HT-29 (cell line): ENCODE measurements around the gene SYNJ2. TPM values are rescaled to one million over a fixed set of nuclear protein-coding genes. Genes with fewer than 3 reads are reported as not detected.
A peak's percentile ranks its signal among the peaks of the same experiment; 100 is the strongest.

ENCODE experiments used
- DNase-seq: peaks from one replicate; pipeline ENCODE4 v3.0.0-alpha.2; 2015; ENCODE audit warnings: low spot score
- total RNA-seq: library from RNA; depleted of rRNA; stranded (reverse); fragments of >200 nt; shearing (Covaris generic); gene quantifications from 2 replicates; pipeline ENCODE4 v1.2.3, GENCODE V29; 2014

Gene SYNJ2
- total RNA-seq, 1 experiment from 2014 or later = 27.5 TPM

DNA sequence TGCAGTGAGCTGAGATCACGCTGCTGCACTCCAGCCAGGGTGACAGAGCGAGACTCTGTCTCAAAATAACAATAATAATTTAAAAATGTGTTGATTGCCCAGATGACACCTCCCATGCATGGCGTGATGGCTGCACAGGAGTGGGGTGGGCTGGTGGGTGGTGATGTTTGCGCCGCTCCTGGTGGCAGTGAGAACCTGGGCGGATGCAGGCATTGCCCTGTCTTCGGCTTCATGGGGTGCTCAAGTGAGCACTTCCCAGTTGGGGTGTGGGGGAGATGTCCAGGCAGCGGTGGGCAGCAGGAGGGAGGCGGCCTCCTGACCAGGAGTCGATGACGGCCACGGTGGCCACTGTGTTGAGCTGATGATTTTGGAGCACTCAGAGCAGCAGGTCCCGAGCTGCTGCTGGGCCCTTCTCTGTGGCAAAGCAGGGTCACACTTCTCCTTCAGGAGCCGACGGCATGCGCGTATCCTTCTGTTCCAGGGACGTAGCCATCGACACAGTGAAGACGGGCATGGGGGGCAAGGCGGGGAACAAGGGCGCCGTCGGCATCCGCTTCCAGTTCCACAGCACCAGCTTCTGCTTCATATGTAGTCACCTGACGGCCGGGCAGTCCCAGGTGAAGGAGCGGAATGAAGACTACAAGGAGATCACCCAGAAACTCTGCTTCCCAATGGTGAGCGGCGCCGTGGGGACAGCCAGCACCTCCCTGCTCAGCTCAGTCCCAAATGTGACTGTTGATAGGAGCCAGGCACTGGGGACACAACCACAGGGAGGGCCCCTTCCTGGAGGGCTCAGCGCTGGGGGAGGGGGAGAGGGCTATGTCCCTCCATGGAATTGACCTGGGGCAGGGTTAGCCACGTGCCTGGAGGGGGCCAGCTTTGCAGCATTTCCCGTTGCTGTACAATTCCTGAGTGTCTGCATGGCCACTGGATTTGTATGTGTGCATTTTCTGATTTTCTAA is 89.7 kb downstream of the SYNJ2 start:
- no peak for DNase-seq

GRCh38 chr6:158072083-158072721 is 90.5 kb downstream of the SYNJ2 start:
- DNase-seq = peak; percentile 77

GRCh38 chr6:158073776-158074175 is 92.1 kb downstream of the SYNJ2 start:
- DNase-seq = no peak

GRCh38 chr6:158076548-158076947 is 94.9 kb downstream of the SYNJ2 start:
- no peak for DNase-seq

- no peak for DNase-seq
Observed at GRCh38 chr6:158077676-158078075, 96.0 kb downstream of the SYNJ2 start.

DNA sequence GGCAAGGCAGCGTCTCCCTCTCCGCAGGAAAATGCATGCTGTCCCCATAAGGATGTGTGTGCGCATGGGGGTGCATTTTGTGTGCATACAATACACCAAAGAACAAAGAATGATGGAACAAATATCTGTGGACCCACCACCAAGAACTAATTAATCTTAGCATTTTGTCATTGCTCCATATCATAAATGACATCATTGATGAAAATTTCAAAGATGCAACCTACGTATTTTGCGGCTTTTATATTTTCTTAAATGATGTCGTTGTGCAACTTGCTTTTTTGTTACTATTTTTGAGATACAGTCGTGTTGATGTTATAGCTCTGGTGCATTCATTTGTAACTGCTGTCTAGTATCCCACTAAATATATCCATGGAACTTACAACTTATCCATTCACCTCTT is 96.7 kb downstream of the SYNJ2 start:
- no peak for DNase-seq

DNA sequence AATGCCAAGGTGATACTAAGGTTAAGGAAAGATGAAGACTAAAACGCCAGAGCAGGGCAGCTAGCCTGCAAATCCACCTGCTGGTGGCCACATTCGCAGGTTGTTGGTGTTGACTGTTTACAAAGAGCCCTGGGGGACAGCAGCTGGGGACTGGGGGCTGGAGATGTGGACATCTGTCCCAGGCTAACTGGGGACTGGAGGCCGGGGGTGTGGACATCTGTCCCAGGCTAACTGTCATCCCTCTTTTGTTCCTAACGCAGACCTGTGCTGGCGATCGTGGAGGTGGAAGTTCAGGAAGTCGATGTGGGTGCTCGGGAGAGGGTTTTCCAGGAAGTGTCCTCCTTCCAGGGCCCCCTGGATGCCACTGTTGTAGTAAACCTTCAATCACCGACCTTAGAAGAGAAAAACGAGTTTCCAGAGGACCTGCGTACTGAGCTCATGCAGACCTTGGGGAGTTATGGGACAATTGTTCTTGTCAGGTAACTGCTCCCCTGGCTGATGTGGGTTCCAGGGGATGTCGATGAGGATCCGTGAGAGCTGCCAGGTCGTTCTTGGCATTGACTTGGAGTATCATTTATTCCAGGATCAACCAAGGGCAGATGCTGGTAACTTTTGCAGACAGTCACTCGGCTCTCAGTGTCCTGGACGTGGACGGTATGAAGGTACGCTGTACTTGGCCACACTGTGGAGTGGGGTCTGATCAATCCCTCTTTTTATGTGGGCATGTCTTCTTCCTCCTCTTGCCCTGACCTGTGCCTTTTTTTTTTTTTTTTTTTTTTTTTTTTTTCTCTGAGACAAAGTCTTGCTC is 99.4 kb downstream of the SYNJ2 start:
- DNase-seq = no peak

DNA sequence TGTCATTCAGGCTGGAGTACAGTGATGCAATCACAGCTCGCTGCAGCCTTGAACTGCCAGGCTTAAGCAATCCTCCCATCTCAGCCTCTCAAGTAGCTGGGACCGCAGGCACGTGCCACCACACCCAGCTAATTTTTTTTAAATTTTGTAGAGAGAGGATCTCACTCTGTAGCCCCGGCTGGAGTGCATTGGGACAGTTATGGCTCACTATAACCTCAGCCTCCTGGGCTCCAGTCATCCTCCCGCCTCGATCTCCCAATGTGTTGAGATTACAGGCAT is 99.9 kb downstream of the SYNJ2 start:
- no peak for DNase-seq

DNA sequence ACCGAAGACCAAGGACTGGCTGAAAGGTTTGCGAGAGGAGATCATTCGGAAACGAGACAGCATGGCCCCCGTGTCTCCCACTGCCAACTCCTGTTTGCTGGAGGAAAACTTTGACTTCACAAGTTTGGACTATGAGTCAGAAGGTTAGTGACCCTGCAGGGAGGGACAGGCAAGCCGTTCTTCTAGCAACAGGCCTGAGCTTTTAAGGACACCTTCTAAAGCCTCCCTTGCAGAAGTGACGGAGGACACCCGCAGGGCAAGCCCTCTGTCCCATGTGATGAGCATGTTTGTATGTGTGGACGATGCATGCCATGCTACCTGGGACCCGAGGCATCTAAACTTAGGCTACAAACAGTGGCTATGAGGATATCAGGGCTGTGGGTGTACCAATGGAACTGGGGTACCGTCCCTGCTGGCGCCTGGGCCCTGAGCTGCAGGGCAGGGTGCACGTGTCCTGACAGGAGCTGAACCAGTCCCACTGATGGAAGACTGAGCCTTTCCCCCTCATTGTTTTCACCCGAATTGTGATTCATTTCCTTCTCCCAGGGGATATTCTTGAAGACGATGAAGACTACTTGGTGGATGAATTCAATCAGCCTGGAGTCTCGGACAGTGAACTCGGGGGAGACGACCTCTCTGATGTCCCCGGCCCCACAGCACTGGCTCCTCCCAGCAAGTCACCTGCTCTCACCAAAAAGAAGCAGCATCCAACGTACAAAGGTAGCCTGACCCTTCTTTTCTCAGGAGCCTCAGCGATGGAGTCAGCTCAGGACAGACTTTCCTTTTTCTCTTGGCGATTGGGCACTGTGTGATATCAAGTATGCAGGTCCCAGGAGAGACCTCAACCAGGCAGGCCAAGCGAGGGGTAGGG is 102.0 kb downstream of the SYNJ2 start:
- DNase-seq = no peak

- DNase-seq = no peak
Observed at GRCh38 chr6:158085261-158086053, 103.8 kb downstream of the SYNJ2 start.

DNA sequence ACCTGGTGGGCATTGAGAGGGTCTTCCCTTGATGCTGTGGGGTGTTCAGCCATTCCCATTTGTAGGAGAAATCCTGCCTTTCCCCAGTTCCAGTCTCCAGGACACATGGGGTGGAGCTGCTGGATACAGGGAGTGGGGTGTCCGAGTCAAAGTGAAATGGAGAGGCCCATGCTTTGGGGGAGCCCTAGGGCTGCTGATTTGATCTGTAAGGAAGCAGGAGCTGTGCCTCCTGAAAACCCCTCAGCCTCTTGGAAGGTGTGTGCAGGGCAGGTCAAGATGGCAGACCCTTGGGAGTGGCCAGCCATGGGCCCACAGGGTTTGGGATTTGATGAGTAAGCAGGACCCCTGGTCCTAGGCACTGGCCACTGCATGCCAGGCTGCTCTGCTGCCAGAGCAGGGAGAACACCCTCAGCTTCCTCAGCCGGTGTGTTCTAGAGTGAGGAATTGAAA is 104.4 kb downstream of the SYNJ2 start:
- no peak for DNase-seq

DNA sequence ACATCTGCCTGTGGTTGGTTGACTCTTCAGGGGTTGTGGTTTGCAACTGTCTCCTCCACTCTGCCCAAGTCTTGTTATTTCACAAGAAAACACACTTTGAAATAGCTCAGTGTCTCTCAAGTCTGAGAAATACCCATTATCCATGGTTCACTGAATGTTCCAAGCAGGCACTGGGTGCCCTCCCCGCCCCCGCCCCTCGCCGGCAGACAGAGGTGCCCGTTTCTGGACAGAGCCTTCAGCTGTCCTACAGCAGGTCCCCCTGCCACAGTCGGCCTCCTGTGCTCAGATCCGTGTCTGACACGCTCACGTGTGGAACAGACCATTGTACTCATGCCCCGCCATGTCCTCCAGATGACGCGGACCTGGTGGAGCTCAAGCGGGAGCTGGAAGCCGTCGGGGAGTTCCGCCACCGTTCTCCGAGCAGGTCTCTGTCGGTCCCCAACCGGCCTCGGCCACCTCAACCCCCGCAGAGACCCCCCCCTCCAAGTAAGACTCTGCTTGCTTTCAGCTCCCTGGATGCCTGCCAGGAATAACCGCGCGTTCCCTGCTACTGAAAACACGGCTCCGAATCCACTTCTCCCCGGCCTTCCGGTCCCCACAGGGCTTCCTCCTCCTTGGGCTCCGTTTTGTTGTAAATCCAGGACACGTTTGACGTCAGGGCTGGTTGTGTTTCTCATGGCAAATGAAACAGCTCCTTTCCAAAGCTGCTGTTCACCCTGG is 105.0 kb downstream of the SYNJ2 start:
- no peak for DNase-seq

DNA sequence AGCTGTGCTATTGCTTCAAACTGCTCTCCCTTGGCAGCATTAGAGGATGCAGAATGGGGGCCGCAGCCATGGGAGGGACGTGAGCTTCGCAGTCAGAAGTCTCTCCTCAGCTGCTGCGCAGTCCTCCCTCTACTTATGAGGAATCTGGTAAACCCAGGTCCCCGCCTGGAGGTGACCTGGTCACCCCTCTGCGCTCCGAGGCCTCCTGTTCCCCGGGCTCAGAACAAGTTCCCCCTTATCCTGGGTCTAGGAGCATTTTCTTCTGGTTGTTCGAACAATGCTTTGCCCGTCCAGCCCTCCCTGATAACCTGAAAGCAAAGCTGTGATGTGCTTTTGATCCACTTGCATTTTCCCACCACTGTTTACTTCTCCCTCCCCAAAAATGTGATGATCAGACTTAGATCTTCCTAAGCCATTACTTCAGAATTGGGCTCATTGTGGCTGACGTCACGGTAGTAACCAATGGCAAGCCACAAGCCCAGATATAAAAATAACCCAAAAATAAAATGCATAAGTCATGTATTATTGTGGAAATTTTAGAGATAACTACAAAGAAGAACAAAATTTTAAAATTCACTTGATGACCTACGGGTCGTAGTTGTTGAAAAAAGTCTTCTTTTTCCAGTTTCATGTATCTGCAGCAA is 105.7 kb downstream of the SYNJ2 start:
- DNase-seq = no peak

- no peak for DNase-seq
Observed at GRCh38 chr6:158092806-158093205, 111.1 kb downstream of the SYNJ2 start.

GRCh38 chr6:158095031-158095430 is 113.4 kb downstream of the SYNJ2 start:
- DNase-seq = no peak

- DNase-seq = no peak
Observed at GRCh38 chr6:158095671-158096070, 114.0 kb downstream of the SYNJ2 start.

GRCh38 chr6:158103228-158103627 is 121.6 kb downstream of the SYNJ2 start:
- DNase-seq = no peak

- no peak for DNase-seq
Observed at GRCh38 chr6:158104696-158105095, 123.0 kb downstream of the SYNJ2 start.

GRCh38 chr6:158109748-158110147 is 128.1 kb downstream of the SYNJ2 start:
- no peak for DNase-seq
